ENCODE measurements around the gene OR4K2.
"Not testable (repeated sequence)": the region's sequence is repeated elsewhere in the genome, so short reads cannot be mapped to it uniquely, and the experiment has no call there.

Gene OR4K2, protein sequence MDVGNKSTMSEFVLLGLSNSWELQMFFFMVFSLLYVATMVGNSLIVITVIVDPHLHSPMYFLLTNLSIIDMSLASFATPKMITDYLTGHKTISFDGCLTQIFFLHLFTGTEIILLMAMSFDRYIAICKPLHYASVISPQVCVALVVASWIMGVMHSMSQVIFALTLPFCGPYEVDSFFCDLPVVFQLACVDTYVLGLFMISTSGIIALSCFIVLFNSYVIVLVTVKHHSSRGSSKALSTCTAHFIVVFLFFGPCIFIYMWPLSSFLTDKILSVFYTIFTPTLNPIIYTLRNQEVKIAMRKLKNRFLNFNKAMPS

DNA sequence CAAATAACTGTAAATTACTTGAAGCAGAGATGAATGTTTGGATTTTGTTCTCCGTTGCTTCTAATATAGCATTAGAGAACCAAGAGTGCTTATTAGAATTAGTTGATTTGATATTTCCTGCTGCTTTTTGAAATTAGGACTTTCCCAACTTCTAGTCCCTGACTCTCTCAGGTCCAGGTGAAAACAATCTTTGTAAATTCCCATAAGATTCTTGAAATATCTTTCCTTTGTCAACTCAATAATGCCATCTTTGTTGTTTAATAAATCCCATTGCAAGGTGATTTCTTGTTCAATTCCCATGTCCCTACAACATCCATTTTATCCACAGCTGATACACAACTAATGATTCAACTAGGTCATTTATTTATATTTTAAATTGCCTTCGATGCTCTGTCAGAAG is at the start of gene OR4K2:
OR4K2 (plus strand) TSS at position 301 of the 400 bp plus-strand sequence. CDS start 1,126 bp downstream, outside the sequence.
- TF ChIP-seq, protein P1, sequence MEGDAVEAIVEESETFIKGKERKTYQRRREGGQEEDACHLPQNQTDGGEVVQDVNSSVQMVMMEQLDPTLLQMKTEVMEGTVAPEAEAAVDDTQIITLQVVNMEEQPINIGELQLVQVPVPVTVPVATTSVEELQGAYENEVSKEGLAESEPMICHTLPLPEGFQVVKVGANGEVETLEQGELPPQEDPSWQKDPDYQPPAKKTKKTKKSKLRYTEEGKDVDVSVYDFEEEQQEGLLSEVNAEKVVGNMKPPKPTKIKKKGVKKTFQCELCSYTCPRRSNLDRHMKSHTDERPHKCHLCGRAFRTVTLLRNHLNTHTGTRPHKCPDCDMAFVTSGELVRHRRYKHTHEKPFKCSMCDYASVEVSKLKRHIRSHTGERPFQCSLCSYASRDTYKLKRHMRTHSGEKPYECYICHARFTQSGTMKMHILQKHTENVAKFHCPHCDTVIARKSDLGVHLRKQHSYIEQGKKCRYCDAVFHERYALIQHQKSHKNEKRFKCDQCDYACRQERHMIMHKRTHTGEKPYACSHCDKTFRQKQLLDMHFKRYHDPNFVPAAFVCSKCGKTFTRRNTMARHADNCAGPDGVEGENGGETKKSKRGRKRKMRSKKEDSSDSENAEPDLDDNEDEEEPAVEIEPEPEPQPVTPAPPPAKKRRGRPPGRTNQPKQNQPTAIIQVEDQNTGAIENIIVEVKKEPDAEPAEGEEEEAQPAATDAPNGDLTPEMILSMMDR (IDR thresholded peaks at IDR 0.05; ENCODE audit: extremely low read depth, missing control alignments), result no peak
- no peak for DNase-seq (ENCODE audit: low spot score)

DNA sequence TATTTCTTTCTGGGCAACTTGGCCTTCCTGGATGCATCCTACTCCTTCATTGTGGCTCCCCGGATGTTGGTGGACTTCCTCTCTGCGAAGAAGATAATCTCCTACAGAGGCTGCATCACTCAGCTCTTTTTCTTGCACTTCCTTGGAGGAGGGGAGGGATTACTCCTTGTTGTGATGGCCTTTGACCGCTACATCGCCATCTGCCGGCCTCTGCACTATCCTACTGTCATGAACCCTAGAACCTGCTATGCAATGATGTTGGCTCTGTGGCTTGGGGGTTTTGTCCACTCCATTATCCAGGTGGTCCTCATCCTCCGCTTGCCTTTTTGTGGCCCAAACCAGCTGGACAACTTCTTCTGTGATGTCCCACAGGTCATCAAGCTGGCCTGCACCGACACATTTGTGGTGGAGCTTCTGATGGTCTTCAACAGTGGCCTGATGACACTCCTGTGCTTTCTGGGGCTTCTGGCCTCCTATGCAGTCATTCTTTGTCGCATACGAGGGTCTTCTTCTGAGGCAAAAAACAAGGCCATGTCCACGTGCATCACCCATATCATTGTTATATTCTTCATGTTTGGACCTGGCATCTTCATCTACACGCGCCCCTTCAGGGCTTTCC is 47.2 kb upstream of the OR4K2 start:
- DNase-seq (ENCODE audit: low spot score), result not testable (repeated sequence)

DNA sequence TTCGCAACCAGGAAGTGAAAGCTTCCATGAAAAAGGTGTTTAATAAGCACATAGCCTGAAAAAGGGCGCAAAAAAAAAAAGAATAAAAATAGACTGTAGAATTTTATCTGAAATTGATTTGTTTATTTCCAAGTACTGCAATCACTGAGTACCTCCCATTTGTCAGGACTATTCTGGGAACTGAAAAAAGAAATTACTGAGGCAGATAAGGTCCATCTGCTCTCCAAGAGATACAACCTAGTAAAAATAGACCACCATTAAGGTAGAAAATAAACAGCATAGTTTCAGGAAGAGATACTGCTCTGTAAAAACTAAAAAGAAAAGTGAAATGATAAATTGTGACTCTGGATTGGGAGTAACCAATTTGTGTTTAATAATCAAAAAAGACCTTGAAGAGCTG is 46.6 kb upstream of the OR4K2 start:
- TF ChIP-seq, protein P1 (IDR thresholded peaks at IDR 0.05; ENCODE audit: extremely low read depth, missing control alignments), result no peak
- no peak for DNase-seq (ENCODE audit: low spot score)

DNA sequence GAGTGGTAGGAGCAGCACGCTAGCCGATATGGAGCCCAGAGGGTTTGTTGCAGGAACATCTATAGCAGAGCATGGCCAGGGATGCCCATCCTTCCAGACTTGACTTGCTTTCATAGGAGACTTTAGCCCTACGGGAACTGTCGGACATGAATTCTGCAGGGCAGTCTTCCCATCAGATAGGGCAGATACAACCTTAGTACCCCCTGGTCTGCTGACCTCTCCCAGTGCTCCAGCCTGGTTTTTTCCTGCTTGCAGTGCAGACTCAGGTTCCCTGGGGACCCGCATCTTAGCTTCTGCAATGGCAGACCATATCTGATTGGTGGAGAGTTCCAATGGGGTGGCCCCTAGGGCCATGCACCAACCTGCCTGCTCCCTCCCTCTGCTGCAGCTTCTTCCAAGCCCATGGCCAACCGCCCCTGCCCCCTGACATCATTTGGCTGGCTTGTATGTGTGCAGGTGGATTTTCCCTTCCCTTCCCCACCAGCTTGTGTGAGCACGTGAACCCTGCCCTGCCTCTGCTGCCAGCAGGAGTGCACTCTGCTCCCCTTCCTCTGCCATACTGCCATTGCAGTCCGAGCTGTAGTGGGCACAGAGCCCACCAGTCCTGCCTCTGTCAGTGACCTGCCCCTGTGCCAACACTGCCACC is 40.6 kb upstream of the OR4K2 start:
- DNase-seq (ENCODE audit: low spot score), result not testable (repeated sequence)

DNA sequence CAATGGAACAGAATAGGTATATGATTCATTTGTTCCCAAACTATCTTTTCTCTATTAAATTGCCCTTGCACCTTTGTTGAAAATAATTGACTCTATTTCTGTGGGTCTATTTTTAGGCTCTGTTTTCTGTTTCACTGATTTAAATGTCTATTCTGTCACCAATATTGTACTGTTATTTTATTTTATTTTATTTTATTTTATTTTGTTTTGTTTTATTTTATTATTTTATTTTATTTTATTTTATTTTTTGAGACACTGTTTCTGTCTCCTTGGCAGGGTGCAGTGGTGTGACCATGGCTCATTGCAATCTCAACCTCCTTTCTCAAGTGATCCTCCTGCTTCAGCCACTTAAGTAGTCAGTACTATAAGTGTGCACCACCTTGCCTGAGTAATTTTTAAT is 36.5 kb upstream of the OR4K2 start:
- DNase-seq (ENCODE audit: low spot score), result no peak
- TF ChIP-seq, protein P1 (IDR thresholded peaks at IDR 0.05; ENCODE audit: extremely low read depth, missing control alignments), result no peak

DNA sequence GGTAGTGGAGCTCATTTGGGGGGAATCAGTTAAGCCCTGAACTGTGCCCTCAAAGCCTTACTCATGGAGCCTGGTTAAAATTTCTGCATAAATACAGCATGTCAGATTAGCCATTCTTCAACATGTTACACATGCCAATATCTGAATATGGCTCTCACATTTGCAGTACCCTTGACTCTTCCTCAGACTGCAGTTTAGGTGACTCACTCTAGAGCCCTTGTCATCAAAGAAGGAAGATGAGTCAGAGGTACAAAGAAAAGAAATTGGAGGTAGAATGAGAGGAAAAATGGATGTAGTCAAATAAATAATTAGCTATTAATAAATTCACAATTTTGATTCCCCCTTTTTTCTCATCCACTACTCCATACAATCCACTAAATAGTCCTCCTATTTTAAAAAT is 23.6 kb upstream of the OR4K2 start:
- TF ChIP-seq, protein P1 (IDR thresholded peaks at IDR 0.05; ENCODE audit: extremely low read depth, missing control alignments), result no peak
- DNase-seq (ENCODE audit: low spot score), result no peak

DNA sequence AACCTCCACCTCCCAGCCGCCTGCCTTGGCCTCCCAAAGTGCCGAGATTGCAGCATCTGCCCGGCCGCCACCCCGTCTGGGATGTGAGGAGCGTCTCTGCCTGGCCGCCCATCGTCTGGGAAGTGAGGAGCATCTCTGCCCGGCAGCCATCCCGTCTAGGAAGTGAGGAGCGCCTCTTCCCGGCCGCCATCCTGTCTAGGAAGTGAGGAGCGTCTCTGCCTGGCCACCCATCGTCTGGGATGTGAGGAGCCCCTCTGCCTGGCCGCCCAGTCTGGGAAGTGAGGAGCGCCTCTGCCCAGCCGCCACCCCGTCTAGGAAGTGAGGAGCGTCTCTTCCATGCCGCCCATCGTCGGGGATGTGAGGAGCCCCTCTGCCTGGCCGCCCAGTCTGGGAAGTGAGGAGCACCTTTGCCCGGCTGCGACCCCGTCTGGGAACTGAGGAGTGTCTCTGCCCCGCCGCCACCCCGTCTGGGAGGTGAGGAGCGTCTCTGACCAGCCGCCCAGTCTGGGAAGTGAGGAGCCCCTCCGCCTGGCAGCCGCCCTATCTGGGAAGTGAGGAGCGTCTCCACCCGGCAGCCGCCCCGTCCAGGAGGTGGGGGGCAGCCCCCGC is 8.8 kb upstream of the OR4K2 start:
- DNase-seq (ENCODE audit: low spot score), result not testable (repeated sequence)

DNA sequence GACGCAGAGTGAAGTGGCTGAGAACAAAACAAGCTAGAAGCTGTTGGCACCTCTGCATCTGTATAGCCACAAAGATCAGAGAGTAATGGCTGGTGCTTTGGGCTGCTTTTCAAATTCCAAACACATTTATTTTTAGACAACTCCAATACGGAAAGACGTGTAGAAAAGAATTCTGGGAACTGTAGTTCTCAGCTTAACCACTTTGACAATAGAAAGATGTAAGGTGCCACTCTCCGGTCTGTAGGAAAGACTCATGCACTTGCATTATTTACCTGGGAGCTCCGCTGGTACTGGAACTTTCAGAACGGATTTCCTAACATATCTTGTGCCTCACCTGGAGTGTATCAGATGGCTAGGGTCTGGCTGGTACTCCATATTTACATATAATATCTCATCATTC is 1.8 kb upstream of the OR4K2 start:
- no peak for DNase-seq (ENCODE audit: low spot score)

More for the DNA sequence above, 1.8 kb upstream of the OR4K2 start:
- TF ChIP-seq, protein P1 (IDR thresholded peaks at IDR 0.05; ENCODE audit: extremely low read depth, missing control alignments), result no peak

Data from GM20000 (cell line).